Neural progenitor cell (in vitro differentiated cells): ENCODE measurements around the gene TSGA10IP. TPM values are rescaled to one million over a fixed set of nuclear protein-coding genes. Genes with fewer than 3 reads are reported as not detected.

Experiments
- DNase-seq: peaks from one replicate; pipeline ENCODE4 v3.0.0-alpha.2; 2016; ENCODE audit warnings: low spot score
- H2AFZ ChIP-seq: fragments of 200-600 bp; sonication (generic); replicated peaks from 2 replicates; pipeline ENCODE4 v1.6.1; 2016; ENCODE audit warnings: antibody characterized with exemption
- H3F3A ChIP-seq: fragments of 200-600 bp; sonication (generic); 2 replicates; pipeline ENCODE4 v1.6.1; 2016; ENCODE audit warnings: antibody characterized with exemption, low read depth
- H3K27ac ChIP-seq: fragments of 200-600 bp; sonication (generic); 2 replicates; pipeline ENCODE4 v1.5.1; 2016; ENCODE audit warnings: mild to moderate bottlenecking
- H3K27me3 ChIP-seq: fragments of 200-600 bp; sonication (generic); 2 replicates; pipeline ENCODE4 v1.6.1; 2016; ENCODE audit warnings: mild to moderate bottlenecking, moderate library complexity
- H3K36me3 ChIP-seq: fragments of 200-600 bp; sonication (generic); 2 replicates; pipeline ENCODE4 v1.5.1; 2016
- H3K4me1 ChIP-seq: fragments of 200-600 bp; sonication (generic); 2 replicates; pipeline ENCODE4 v1.6.1; 2016; ENCODE audit warnings: mixed run types
- H3K4me2 ChIP-seq: fragments of 200-600 bp; sonication (generic); 2 replicates; pipeline ENCODE4 v1.6.1; 2016
- H3K4me3 ChIP-seq: fragments of 200-600 bp; sonication (generic); 2 replicates; pipeline ENCODE4 v1.5.1; 2016
- H3K79me2 ChIP-seq: fragments of 200-600 bp; sonication (generic); 2 replicates; pipeline ENCODE4 v1.6.1; 2016; ENCODE audit warnings: low read depth
- H3K9ac ChIP-seq: fragments of 200-600 bp; sonication (generic); 2 replicates; pipeline ENCODE4 v1.6.1; 2016
- H3K9me3 ChIP-seq: fragments of 200-600 bp; sonication (generic); 2 replicates; pipeline ENCODE4 v1.5.1; 2016; ENCODE audit warnings: low read depth
- H4K20me1 ChIP-seq: fragments of 200-600 bp; sonication (generic); 2 replicates; pipeline ENCODE4 v1.6.1; 2016; ENCODE audit warnings: low read depth
- H3K27ac Mint-ChIP-seq: 3 replicates; pipeline ENCODE4 v1.8.0; 2021; ENCODE audit warnings: mixed read lengths
- H3K27me3 Mint-ChIP-seq: 2 replicates; pipeline ENCODE4 v1.8.0; 2022; ENCODE audit warnings: low read depth, mild to moderate bottlenecking, inconsistent platforms, moderate library complexity, mixed read lengths; ENCODE audit not compliant: insufficient read depth
- H3K36me3 Mint-ChIP-seq: 3 replicates; pipeline ENCODE4 v1.8.0; 2021; ENCODE audit warnings: mixed read lengths
- H3K4me1 Mint-ChIP-seq: 3 replicates; pipeline ENCODE4 v1.8.0; 2021; ENCODE audit warnings: mixed read lengths
- H3K4me3 Mint-ChIP-seq: 3 replicates; pipeline ENCODE4 v1.8.0; 2021; ENCODE audit warnings: mild to moderate bottlenecking, moderate library complexity, mixed read lengths
- H3K9me3 Mint-ChIP-seq: 3 replicates; pipeline ENCODE4 v1.8.0; 2020; ENCODE audit warnings: mixed read lengths
- EZH2 ChIP-seq: fragments of 200-600 bp; sonication (generic); IDR thresholded peaks from 2 replicates; pipeline ENCODE4 v1.6.1; 2017; ENCODE audit warnings: antibody characterized with exemption, mild to moderate bottlenecking, moderate library complexity
- EZH2phosphoT487 ChIP-seq: fragments of 200-600 bp; sonication (generic); IDR thresholded peaks from 2 replicates; pipeline ENCODE4 v1.6.1; 2017; ENCODE audit warnings: antibody characterized with exemption
- total RNA-seq: library from RNA; depleted of rRNA; stranded (reverse); fragments of >200 nt; gene quantifications from 2 replicates; pipeline ENCODE4 v1.2.3, GENCODE V29; 2015; ENCODE audit warnings: low replicate concordance
- TF ChIP-seq, protein P1 (sequence below): fragments of 200-600 bp; sonication (generic); IDR thresholded peaks from 2 replicates; pipeline ENCODE4 v1.5.1; 2017; ENCODE audit warnings: antibody characterized with exemption, mild to moderate bottlenecking

The TSGA10IP gene
- total RNA-seq, 1 donor from 2014 or later: 3.0 TPM

DNA sequence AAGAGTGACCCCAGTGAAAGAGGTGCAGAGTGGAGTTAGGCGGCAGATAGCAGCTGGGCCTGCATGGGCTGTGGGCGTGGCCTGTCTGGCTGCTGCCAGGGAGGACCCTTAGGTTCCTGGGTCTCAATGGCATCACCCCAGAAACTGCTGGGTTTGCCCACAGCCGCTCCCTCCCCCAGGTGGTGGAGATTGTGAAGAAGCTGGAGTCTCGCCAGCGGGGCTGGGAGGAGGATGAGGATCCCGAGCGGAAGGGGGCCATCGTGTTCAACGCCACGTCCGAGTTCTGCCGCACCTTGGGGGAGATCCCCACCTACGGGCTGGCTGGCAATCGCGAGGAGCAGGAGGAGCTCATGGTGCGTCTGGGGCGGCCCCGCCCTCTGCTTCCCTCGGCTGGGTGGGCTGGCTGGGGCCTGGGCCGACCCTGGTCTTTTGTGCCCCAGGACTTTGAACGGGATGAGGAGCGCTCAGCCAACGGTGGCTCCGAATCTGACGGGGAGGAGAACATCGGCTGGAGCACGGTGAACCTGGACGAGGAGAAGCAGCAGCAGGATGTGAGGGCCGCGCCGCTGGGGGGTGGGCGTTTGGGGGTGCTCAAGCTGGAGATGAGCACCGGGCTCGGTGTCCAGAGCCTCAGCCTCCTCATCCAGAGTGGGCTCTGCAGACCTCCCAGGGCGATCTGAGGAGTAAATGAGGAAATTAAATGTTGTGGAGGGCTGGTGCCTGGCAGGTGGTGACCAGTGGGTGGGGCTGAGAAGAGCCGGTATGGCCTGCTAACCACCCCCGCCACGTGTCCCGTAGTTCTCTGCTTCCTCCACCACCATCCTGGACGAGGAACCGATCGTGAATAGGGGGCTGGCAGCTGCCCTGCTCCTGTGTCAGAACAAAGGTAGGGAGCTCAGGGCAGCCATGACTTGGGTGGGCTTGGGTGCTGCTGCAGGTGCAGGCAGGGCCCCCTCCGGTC lies 31.2 kb downstream of the TSGA10IP start:
- Histone ChIP-seq H3K36me3 (no peaks in the 10 kb centered on the region), H4K20me1 (no peaks in the 10 kb centered on the region), H3F3A (no peaks in the 10 kb centered on the region), H3K9me3 (no peaks in the 10 kb centered on the region), H3K4me3 (no peak overlapping the region), H3K9ac (no peak overlapping the region), H3K79me2 (no peaks in the 10 kb centered on the region), H3K27me3 (no peaks in the 10 kb centered on the region), H3K4me1 (no peaks in the 10 kb centered on the region), H3K4me2 (no peak overlapping the region), H2AFZ (no peak overlapping the region), H3K27ac (no peak overlapping the region)
- no peak for DNase-seq
- peaks cover 6% of the 10 kb centered on the region for H3K4me1 Mint-ChIP-seq
- H3K9me3 Mint-ChIP-seq: no peaks in the 10 kb centered on the region
- TF ChIP-seq EZH2phosphoT487 (no peak), EZH2 (no peak)
- TF ChIP-seq, protein P1, sequence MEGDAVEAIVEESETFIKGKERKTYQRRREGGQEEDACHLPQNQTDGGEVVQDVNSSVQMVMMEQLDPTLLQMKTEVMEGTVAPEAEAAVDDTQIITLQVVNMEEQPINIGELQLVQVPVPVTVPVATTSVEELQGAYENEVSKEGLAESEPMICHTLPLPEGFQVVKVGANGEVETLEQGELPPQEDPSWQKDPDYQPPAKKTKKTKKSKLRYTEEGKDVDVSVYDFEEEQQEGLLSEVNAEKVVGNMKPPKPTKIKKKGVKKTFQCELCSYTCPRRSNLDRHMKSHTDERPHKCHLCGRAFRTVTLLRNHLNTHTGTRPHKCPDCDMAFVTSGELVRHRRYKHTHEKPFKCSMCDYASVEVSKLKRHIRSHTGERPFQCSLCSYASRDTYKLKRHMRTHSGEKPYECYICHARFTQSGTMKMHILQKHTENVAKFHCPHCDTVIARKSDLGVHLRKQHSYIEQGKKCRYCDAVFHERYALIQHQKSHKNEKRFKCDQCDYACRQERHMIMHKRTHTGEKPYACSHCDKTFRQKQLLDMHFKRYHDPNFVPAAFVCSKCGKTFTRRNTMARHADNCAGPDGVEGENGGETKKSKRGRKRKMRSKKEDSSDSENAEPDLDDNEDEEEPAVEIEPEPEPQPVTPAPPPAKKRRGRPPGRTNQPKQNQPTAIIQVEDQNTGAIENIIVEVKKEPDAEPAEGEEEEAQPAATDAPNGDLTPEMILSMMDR: no peak
- H3K27ac Mint-ChIP-seq: no peak overlapping the region
- H3K36me3 Mint-ChIP-seq: peaks cover 27% of the 10 kb centered on the region
- peaks cover 3% of the 10 kb centered on the region for H3K27me3 Mint-ChIP-seq
- no peak overlapping the region for H3K4me3 Mint-ChIP-seq

DNA sequence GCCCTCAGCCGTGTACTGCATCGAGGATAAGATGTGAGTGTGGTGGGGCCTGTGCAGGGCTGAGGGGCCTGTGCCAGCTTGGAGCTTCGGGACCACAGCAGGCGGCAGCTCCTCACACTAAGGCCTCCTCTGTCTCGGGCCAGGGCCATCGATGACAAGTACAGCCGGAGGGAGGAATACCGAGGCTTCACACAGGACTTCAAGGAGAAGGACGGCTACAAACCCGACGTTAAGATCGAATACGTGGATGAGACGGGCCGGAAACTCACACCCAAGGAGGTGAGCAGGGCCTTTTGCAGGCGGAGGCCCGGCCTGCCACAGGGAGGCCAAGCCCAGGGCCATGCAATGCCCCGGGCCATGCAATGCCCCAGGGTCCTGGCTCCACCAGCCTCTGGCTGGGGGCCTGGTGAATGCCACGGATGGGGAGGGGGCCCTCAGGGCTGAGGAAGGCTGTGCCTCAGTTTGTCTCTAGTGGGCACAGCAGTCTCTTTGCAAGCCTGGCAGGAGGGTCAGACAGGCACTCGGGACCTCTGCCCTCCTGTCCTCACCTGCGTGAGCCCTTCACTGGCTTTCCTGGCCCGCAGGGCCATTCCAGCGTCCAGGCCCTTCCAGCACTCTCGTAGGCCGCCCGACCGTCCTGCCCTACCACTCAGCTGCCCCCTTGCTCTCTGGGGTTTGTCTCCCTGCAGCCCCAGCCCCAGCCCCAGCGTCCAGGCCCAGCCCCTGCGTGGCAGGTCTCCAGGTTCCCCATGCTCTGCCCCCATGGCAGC lies 32.5 kb downstream of the TSGA10IP start:
- peaks cover 3% of the 10 kb centered on the region for H3K27me3 Mint-ChIP-seq
- no peaks in the 10 kb centered on the region for H3K4me1 ChIP-seq
- H3K27ac ChIP-seq: no peak overlapping the region
- peaks cover 20% of the 10 kb centered on the region for H3K36me3 Mint-ChIP-seq
- no peaks in the 10 kb centered on the region for H4K20me1 ChIP-seq
- DNase-seq: no peak
- H3F3A ChIP-seq: no peaks in the 10 kb centered on the region
- H2AFZ ChIP-seq: no peak overlapping the region
- H3K36me3 ChIP-seq: no peaks in the 10 kb centered on the region
- H3K9me3 Mint-ChIP-seq: no peaks in the 10 kb centered on the region
- TF ChIP-seq EZH2phosphoT487: no peak
- TF ChIP-seq, protein P1: no peak
- TF ChIP-seq EZH2: no peak
- peaks cover 3% of the 10 kb centered on the region for H3K4me1 Mint-ChIP-seq
- H3K9me3 ChIP-seq: no peaks in the 10 kb centered on the region
- H3K79me2 ChIP-seq: no peaks in the 10 kb centered on the region
- H3K27ac Mint-ChIP-seq: no peak overlapping the region
- H3K9ac ChIP-seq: no peak overlapping the region
- H3K4me3 ChIP-seq: no peak overlapping the region
- H3K27me3 ChIP-seq: no peaks in the 10 kb centered on the region
- no peak overlapping the region for H3K4me3 Mint-ChIP-seq
- no peak overlapping the region for H3K4me2 ChIP-seq

DNA sequence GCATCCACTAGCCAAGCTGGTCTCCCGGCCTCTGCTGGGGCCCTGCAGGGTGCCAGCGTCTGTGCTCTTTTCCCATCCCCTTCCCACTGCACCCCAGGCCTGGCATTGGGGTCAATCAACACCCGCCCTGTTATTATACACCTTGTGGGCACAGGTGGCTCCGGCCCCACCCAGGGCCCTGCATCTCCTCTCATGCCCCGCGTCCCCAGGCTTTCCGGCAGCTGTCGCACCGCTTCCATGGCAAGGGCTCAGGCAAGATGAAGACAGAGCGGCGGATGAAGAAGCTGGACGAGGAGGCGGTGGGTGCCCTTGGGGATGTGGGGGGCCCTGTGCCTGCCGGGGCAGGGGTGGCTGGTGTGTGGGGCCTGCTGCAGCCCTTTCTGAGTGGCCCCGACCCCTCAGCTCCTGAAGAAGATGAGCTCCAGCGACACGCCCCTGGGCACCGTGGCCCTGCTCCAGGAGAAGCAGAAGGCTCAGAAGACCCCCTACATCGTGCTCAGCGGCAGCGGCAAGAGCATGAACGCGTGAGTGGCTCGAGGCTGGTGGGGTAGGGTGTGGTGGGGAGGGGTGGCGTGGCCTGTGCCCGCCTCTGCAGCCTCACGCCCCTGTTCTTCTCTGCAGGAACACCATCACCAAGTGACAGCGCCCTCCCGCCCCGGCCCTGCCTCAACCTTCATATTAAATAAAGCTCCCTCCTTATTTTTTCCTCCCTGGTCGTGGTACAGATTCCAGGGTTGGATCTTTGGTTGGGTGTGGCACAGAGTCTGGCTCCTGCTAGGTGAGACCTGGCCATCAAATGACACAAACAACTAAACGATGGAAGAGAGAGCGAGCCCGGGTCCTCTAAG lies 33.3 kb downstream of the TSGA10IP start:
- Histone ChIP-seq H3F3A (no peaks in the 10 kb centered on the region), H3K27ac (no peak overlapping the region), H2AFZ (no peak overlapping the region), H3K9me3 (no peaks in the 10 kb centered on the region), H3K9ac (no peak overlapping the region), H3K4me2 (no peak overlapping the region), H3K36me3 (no peaks in the 10 kb centered on the region), H3K4me1 (no peaks in the 10 kb centered on the region), H4K20me1 (no peaks in the 10 kb centered on the region), H3K79me2 (no peaks in the 10 kb centered on the region), H3K4me3 (no peak overlapping the region), H3K27me3 (no peaks in the 10 kb centered on the region)
- no peak for DNase-seq
- Mint-ChIP-seq H3K36me3 (peaks cover 16% of the 10 kb centered on the region), H3K27ac (no peak overlapping the region), H3K27me3 (peaks cover 3% of the 10 kb centered on the region), H3K4me1 (peaks cover 3% of the 10 kb centered on the region), H3K4me3 (no peak overlapping the region), H3K9me3 (no peaks in the 10 kb centered on the region)
- TF ChIP-seq EZH2: no peak
- no peak for TF ChIP-seq EZH2phosphoT487
